Fibroblast of lung (primary cell): ENCODE measurements around the gene AICDA. TPM values are rescaled to one million over a fixed set of nuclear protein-coding genes. Genes with fewer than 3 reads are reported as not detected.
"Not testable (repeated sequence)": the region's sequence is repeated elsewhere in the genome, so short reads cannot be mapped to it uniquely, and the experiment has no call there.

ENCODE experiments used
- DNase-seq, 2 donors: peaks; one replicate each; pipeline versions ENCODE4 v3.0.0 to v3.0.0-alpha.2; 2010; ENCODE audit warnings: low read depth in 2 of 2
- H2AFZ ChIP-seq: 2 replicates; pipeline ENCODE4 v1.5.1; 2012; ENCODE audit warnings: low read length, control low read depth, inconsistent platforms
- H3K27ac ChIP-seq: 2 replicates; pipeline ENCODE4 v1.5.1; 2011; ENCODE audit warnings: low read length, control low read depth; ENCODE audit not compliant: insufficient read depth
- H3K27me3 ChIP-seq: 2 replicates; pipeline ENCODE4 v1.5.1; 2011; ENCODE audit warnings: mild to moderate bottlenecking, low read length; ENCODE audit not compliant: control insufficient read depth, insufficient read depth
- H3K36me3 ChIP-seq: 2 replicates; pipeline ENCODE4 v1.5.1; 2011; ENCODE audit warnings: low read length; ENCODE audit not compliant: control insufficient read depth, insufficient read depth
- H3K4me1 ChIP-seq: 2 replicates; pipeline ENCODE4 v1.5.1; 2011; ENCODE audit warnings: low read length; ENCODE audit not compliant: control insufficient read depth, insufficient read depth; ENCODE audit errors: extremely low read depth
- H3K4me2 ChIP-seq: 2 replicates; pipeline ENCODE4 v1.5.1; 2011; ENCODE audit warnings: low read length, control low read depth; ENCODE audit not compliant: insufficient read depth; ENCODE audit errors: extremely low read depth
- H3K4me3 ChIP-seq, 4 experiments: fragments of 200-600 bp in 1 of 4; sonication (generic) in 1 of 4; replicated peaks in 1 of 4; 2 replicates each; pipeline ENCODE4 v1.5.1; 2011 to 2016; ENCODE audit warnings: low read length in 4 of 4, low read depth in 3 of 4, mild to moderate bottlenecking in 3 of 4, control low read depth in 2 of 4, inconsistent platforms in 1 of 4, mixed read lengths in 1 of 4; ENCODE audit not compliant: insufficient read depth in 1 of 4; ENCODE audit errors: control extremely low read depth in 1 of 4
- H3K79me2 ChIP-seq: 2 replicates; pipeline ENCODE4 v1.5.1; 2012; ENCODE audit warnings: mild to moderate bottlenecking, low read length, inconsistent platforms; ENCODE audit not compliant: control insufficient read depth, insufficient read depth
- H3K9ac ChIP-seq: 2 replicates; pipeline ENCODE4 v1.5.1; 2011; ENCODE audit warnings: mild to moderate bottlenecking, low read length, control low read depth; ENCODE audit not compliant: insufficient read depth
- H3K9me3 ChIP-seq: 2 replicates; pipeline ENCODE4 v1.5.1; 2012; ENCODE audit warnings: low read depth, low read length; ENCODE audit not compliant: control insufficient read depth, insufficient read depth
- H4K20me1 ChIP-seq: 2 replicates; pipeline ENCODE4 v1.5.1; 2011; ENCODE audit warnings: low read length; ENCODE audit not compliant: control insufficient read depth, insufficient read depth; ENCODE audit errors: extremely low read depth
- CTCF ChIP-seq, 2 donors: IDR thresholded peaks in 1 of 2; conservative IDR thresholded peaks in 1 of 2; 1 replicate in 1 of 2; 2 replicates in 1 of 2; pipeline ENCODE4 v1.5.1; 2011 to 2012; ENCODE audit warnings: low read length in 2 of 2, control low read depth in 1 of 2, inconsistent platforms in 1 of 2, low read depth in 1 of 2, mild to moderate bottlenecking in 1 of 2
- EZH2 ChIP-seq: IDR thresholded peaks from 2 replicates; pipeline ENCODE4 v1.5.1; 2012; ENCODE audit warnings: low read length, control low read depth, mild to moderate bottlenecking; ENCODE audit errors: missing control alignments
- polyA plus RNA-seq, 2 donors: library from polyadenylated mRNA; depleted of rRNA in 1 of 2; stranded (reverse) in 1 of 2; unstranded in 1 of 2; fragments of >200 nt; gene quantifications; 2 replicates each; pipeline ENCODE4 v1.2.1, GENCODE V29; 2011 to 2012; ENCODE audit warnings: missing spikeins in 1 of 2
- total RNA-seq: library from RNA; depleted of rRNA; stranded (reverse); fragments of >200 nt; gene quantifications from 2 replicates; pipeline ENCODE4 v1.2.1, GENCODE V29; 2014

AICDA gene
- total and polyA plus RNA-seq, 2 donors (not counting 1 experiment from before 2014, with no cell fraction given): not detected

GRCh38 chr12:8637244-8637643 lies 24.6 kb upstream of the AICDA start:
- no peak overlapping the region for H3K9ac ChIP-seq
- no peak overlapping the region for H2AFZ ChIP-seq
- no peaks in the 10 kb centered on the region for H4K20me1 ChIP-seq
- H3K4me3 ChIP-seq: no peak overlapping the region
- no peaks in the 10 kb centered on the region for H3K36me3 ChIP-seq
- no peaks in the 10 kb centered on the region for H3K4me1 ChIP-seq
- no peaks in the 10 kb centered on the region for H3K79me2 ChIP-seq
- no peak for TF ChIP-seq CTCF (conservative IDR thresholded peaks at IDR 0.05 in 1 of 2, IDR thresholded peaks at IDR 0.05 in 1 of 2; ENCODE audit: low read depth in 1 of 2, low read length in 2 of 2)
- DNase-seq: no peak
- H3K4me2 ChIP-seq: no peak overlapping the region
- no peaks in the 10 kb centered on the region for H3K27me3 ChIP-seq
- no peaks in the 10 kb centered on the region for H3K9me3 ChIP-seq
- no peak overlapping the region for H3K27ac ChIP-seq

- Histone ChIP-seq H3K27ac (no peak overlapping the region), H3K4me2 (no peak overlapping the region), H3K9ac (no peak overlapping the region), H2AFZ (no peak overlapping the region), H3K9me3 (no peaks in the 10 kb centered on the region), H3K4me1 (no peaks in the 10 kb centered on the region), H3K36me3 (no peaks in the 10 kb centered on the region), H4K20me1 (no peaks in the 10 kb centered on the region), H3K27me3 (no peaks in the 10 kb centered on the region), H3K79me2 (no peaks in the 10 kb centered on the region), H3K4me3 (no peak overlapping the region)
- DNase-seq: no peak
- TF ChIP-seq EZH2: no peak
Observed at GRCh38 chr12:8636581-8636980, 23.9 kb upstream of the AICDA start.

GRCh38 chr12:8636007-8636346 lies 23.3 kb upstream of the AICDA start:
- H4K20me1 ChIP-seq, H3K27me3 ChIP-seq, H3K9ac ChIP-seq, H2AFZ ChIP-seq, H3K4me1 ChIP-seq, H3K27ac ChIP-seq, H3K79me2 ChIP-seq, H3K9me3 ChIP-seq, H3K4me2 ChIP-seq, DNase-seq, H3K36me3 ChIP-seq, H3K4me3 ChIP-seq: not testable (repeated sequence)

- H4K20me1 ChIP-seq, H3K4me1 ChIP-seq, H3K9me3 ChIP-seq, H3K4me3 ChIP-seq, H3K27me3 ChIP-seq, H2AFZ ChIP-seq, H3K79me2 ChIP-seq, H3K36me3 ChIP-seq, H3K9ac ChIP-seq, DNase-seq, H3K27ac ChIP-seq, H3K4me2 ChIP-seq: not testable (repeated sequence)
Observed at GRCh38 chr12:8635342-8636006, 22.8 kb upstream of the AICDA start.
